Subcutaneous adipose tissue (tissue), 4 donors: ENCODE measurements around the gene TMEM176B. TPM values are rescaled to one million over a fixed set of nuclear protein-coding genes. Genes with fewer than 3 reads are reported as not detected.

Experiments
- total RNA-seq, 4 donors: library from RNA; depleted of rRNA; stranded (reverse); fragments of >200 nt; gene quantifications; one replicate each; pipeline ENCODE4 v1.1.0, GENCODE V29; 2016
- TF ChIP-seq, protein P1 (sequence below): fragments of 450-650 bp; IDR thresholded peaks from one replicate; pipeline ENCODE4 v1.5.1; 2016; ENCODE audit warnings: low read depth, mild to moderate bottlenecking, control low read depth, antibody characterized with exemption, moderate library complexity

Gene TMEM176B
- total RNA-seq, 4 donors from 2014 or later: 11.3 to 43.0 (median 26.0) TPM

DNA sequence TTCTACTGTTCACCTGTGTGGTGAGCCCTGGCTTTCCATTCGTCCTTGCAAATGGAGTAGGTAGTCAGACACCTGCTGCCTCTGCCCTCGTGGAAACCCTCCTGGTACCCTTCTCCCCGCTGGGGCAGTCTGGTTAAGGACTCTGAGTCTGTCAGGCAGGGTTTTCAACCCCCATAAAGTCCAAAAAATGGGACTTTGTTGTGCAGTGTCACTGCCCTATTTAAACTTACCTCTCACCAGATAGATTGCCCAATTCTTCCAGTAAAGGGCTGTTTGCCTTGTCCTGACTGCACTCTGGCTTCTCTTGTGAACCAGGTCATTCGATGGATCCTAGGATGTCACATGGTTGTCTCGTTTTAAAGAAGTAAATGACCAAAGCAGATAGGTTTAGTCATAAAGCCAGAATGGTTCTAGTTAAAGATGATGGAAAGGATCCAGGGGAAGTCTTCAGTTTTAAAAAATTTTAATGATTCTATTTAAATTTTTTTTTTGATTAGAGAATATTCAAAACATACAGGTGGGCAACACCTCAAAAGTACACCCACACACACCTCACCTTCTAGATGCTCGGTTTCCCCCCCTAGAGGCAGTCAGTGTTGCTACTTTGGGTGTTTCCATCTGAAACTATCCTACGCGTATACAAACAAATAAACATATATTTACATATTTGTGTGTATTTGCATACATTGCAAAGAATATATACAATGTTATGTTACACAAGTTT is 22.0 kb downstream of the TMEM176B start:
- TF ChIP-seq, protein P1, sequence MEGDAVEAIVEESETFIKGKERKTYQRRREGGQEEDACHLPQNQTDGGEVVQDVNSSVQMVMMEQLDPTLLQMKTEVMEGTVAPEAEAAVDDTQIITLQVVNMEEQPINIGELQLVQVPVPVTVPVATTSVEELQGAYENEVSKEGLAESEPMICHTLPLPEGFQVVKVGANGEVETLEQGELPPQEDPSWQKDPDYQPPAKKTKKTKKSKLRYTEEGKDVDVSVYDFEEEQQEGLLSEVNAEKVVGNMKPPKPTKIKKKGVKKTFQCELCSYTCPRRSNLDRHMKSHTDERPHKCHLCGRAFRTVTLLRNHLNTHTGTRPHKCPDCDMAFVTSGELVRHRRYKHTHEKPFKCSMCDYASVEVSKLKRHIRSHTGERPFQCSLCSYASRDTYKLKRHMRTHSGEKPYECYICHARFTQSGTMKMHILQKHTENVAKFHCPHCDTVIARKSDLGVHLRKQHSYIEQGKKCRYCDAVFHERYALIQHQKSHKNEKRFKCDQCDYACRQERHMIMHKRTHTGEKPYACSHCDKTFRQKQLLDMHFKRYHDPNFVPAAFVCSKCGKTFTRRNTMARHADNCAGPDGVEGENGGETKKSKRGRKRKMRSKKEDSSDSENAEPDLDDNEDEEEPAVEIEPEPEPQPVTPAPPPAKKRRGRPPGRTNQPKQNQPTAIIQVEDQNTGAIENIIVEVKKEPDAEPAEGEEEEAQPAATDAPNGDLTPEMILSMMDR: no peak

DNA sequence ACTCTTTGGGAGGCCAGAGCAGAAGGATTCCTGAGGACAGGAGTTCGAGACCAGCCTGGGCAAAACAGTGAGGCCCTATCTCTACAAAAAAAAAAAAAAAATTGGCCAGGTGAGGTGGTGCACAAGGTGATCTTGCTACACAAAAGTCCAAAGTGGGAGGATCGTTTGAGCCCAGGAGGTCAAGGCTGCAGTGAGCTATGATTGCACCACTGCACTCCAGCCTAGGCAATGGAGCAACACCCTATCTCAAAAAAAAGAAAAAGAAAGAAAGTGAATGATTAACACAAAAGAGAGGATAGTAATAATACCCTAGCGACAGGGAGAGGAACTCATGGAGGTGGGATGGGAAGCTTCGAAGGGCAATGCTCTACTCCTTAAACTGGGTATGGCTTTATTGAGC is 30.4 kb downstream of the TMEM176B start:
- TF ChIP-seq, protein P1: no peak

DNA sequence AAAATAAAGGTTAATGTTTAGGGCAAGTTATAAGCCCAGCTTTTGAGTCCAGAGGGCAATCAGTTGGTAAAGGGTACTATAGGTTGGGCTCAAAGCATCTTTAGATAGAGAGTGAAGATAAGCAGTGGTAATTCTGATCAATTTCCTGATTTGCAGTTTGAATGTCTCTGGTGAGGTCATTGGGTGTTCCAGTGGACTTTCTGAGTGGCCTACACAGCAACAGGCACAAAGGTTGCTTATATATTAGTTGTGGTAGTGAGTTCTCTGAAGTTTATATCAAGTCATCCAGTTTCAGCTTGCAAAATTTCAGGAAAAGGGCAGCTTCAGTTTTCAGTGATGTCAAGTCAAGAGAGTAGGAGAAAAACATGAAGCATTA is 33.8 kb downstream of the TMEM176B start:
- TF ChIP-seq, protein P1: no peak

- TF ChIP-seq, protein P1: no peak
Observed at GRCh38 chr7:150759479-150759878, 40.7 kb downstream of the TMEM176B start.

- TF ChIP-seq, protein P1: no peak
Observed at GRCh38 chr7:150756858-150757257, 43.3 kb downstream of the TMEM176B start.

DNA sequence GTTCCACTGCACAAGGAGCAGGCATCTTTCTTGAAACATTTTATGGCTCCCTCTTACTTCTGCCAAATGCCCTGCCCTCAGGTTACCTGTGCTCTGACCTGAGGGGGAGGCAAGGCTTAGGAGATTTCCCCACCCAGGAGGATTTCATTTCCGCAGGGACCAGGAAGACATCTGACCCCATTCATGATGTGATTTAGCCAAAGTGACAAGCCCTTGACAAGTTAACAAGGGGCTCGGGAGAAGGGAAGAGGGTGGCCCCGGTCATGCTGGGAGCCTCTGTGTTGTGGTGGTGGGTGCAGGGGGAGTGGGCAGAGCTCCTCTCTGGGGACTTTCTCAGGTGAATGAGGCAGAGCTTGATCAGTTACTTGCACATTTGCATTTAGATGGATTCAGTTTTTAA is 44.0 kb downstream of the TMEM176B start:
- TF ChIP-seq, protein P1: no peak

DNA sequence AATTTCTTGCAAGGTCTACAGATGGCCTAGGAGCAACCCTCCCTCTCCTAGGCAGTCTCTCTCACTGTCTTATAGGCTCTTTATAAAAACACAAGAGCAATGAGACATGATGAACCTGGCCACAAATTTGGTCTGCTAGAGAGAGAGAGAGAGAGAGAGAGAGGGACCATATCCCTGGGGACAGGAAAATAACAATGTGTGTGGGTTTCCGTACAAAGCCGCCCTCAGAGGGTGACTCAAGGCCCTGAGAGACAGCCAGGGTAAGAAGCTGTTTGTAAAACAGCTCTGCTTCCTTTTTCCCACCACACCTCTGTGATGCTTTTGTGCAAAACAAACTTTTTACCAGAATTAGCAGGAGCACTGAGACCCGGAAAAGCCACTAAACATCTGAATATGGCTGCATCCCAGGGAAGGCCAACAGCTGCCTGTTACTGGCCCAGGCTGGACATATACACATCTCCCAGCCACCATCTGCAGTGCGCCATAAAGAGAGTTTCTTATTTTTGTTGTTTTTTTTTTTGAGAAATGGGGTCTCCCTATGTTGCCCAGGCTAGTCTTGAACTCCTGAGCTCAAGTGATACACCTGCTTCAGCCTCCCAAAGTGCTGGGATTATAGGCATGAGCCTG is 44.6 kb downstream of the TMEM176B start:
- TF ChIP-seq, protein P1: no peak
